Stimulated activated CD8-positive, alpha-beta memory T cell treated with anti-CD3 and anti-CD28 coated beads, Interleukin-12 subunit alpha, Interleukin-12 subunit beta, amount 100 ng/mL, for 24 hours (primary cell): ENCODE measurements around the gene VIPR1.
"Not testable (repeated sequence)": the region's sequence is repeated elsewhere in the genome, so short reads cannot be mapped to it uniquely, and the experiment has no call there.

Experiments
- DNase-seq: peaks from one replicate; pipeline ENCODE4 v3.0.0-alpha.2; 2020; ENCODE audit errors: extremely low read depth

The VIPR1 gene

DNA sequence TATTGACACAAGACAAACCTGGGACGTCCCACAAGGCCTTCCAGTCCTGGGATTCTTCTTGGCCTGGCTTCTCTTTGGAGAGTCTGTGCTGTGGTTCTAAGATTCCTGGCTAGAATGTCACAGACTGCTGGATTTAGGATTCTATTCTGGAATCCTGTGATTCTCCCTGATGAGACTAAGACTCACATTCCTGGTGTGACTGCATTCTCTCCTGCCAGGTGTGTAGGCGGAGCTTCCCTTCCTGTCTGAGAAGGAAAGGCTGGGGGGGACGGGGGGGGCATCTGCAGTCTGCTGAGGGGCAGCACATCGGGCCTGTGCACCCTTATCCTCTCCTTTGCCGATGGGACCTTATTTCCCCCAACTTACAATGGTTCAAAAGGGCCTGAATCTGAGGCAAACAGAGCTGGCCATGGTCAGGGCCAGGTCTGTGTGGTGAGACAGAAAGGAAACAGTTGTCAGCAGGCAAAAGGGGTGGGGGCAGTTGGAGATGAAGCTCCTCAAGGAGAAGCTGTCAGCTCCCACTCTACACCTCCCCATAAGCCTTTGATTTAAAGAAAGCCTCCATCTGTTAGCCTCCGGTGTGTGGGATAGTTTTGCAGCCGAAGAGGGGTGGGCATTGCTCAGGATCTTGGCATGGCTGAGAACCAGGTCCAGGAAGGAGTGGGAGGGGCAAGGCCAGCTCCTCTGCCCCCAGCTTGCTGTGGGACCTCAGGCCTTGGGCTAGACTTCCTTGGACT, 30.9 kb downstream of the VIPR1 start:
- DNase-seq = no peak

- no peak for DNase-seq
Observed at GRCh38 chr3:42535981-42536784, 33.7 kb downstream of the VIPR1 start.

DNA sequence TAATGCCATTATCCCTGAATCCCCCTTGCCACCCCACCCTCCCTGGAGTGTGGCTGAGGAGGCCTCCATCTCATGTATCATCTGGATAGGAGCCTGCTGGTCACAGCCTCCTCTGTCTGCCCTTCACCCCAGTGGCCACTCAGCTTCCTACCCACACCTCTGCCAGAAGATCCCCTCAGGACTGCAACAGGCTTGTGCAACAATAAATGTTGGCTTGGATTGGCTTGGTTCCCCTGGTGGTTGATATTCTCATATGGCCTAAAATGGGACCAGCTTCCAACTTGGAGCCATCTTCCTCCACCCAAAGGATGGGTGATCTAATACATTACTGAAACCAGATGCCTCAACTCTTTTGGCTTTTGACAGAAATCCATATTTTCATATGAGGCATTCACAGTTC, 34.9 kb downstream of the VIPR1 start:
- DNase-seq = no peak

- DNase-seq = no peak
Observed at GRCh38 chr3:42539871-42540714, 37.6 kb downstream of the VIPR1 start.

DNA sequence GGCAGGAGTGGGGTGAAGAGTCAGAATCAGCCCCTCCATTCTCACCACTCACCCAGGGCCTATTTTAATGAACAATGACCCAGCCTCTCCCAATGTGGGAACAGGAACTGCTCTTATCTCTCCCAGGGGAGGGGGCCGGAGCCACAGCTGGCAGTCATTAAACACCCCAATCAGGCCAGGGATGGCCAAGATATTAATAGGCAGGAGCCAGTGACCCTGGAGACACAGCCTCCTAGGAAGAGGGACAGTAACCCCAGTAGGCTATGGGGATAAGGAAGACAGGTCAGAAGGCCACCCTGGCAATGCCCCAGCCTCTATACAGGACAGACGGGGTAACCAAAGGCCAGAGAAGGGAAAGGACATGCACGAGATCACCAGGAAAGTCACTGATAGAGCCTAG, 38.6 kb downstream of the VIPR1 start:
- DNase-seq = no peak

DNA sequence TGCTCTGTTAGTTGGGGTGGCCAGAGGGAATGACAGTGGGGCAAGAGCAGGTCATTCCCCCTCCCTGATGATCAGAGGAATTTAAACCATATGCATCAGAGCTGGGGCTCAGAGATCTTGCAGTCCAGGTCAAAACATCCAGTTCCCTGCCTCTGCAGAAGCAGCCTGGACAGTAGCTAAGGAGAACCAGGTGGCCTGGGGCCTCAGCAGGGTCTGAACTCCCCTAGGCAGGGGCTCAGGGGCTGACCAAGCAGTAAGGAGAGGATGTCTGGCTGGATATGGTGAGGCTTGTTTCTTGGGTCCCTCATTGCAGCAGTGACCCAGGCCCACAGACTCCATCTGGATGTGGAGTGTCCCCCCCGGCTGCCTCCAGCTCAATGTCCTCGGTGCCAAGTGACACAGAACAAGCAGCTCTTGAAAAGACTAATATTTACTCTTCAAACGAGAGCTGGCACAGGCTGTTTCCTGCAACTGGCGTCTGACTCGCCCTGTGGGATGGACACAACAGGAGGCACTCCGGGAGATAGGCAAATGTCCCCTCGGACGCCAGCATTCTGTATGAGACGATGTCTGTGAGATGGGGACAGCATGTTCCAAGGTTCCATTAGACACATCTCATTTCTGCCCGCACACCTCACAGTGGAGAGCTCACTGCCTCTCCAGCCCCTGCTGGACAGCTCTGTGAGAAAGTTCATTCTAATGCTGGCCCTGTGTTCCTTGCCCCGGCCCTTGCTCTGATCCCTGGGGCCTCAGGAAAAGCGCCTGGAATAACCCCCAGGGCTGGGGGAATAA, 42.2 kb downstream of the VIPR1 start:
- DNase-seq = no peak

DNA sequence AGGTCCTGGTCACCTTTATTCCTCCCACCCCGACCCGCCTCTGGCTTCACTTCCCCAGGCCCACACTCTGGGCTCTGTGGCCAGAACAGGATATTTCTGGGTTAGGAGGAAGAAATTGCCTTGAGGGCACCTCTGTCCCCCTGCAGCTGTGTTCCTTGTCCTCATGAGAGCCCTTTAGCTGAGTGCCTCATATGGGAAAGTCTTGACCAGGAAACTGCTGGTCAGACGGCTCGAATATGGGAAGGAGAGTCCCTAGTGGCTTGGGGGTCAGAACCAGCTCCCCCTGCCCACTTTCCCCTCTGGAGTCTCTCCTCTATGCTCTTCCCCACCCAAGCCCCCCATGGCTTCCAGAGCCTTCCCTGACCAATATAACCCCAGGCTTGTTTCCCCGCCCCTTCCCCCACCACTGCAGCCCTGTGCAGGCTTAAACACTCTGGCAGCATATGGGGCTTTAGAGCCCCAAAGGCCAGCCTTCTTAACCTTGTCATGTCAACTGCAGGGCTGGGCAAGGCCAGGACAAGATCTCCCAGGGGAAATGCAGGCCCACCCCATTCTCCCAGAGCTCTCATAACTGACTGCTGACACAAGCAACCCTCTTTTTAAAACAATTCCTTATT, 42.9 kb downstream of the VIPR1 start:
- no peak for DNase-seq

DNA sequence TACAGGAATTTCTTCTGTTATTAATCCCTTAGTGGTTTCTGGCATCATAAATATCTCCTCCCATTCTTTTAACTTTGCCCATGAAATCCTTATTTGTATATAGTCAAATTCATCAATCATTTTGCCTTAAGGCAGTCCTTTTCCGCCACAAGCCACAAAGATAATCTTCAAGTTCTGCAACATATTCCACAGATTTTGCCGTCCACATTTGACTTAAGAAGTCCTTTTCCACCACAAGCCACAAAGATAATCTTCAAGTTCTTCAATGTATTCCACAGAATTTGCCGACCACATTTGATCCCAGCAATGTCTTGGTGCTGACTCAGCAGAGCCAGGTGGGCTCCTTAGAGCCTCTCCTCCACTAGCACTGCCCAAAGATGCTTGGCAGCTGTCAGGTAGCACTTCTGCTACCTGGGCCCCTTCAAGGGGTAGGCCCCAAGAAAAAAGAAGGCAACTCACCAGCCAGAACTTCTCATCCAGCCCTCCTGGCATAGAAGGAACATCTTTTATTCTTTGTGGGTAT, 44.3 kb downstream of the VIPR1 start:
- no peak for DNase-seq

- DNase-seq = peak; percentile 14
Observed at GRCh38 chr3:42547401-42547945, 45.0 kb downstream of the VIPR1 start.

DNA sequence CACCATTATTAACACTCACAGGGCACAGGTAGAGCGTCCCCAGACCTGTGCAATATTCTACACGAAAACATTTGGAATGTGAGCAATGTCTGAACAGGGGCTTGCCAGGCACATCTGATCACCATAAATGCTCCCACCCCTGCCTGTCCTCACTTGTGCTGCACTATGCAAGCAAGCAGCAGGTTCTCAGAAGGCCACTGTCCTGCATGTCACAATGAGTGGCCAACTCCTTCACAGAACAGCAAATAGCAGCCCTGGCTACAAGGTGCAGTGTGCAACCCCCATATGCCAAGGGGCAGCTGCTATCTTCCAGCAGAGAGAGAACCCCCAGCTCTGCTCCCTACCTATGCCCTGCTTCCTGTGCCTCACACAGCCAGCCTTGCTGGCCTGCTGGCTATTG, 46.7 kb downstream of the VIPR1 start:
- no peak for DNase-seq

DNA sequence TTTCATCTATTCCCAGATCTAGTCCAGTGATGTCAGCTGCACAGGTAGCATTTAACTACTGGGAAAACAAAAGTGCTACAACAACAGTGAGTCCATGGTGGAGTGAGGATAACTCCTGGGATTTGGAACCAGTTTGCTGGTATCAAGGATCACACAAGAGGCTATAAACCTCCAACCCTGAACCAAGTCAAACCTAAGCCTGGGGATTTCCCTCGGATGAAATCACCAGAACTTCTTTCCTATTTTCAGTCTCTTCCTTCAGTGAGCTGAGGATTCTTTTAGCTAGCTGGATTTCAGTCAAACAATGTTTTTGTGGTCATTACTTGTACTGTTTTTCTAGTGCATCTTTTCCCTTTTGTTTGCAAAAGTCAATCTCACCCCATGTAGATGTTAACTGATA, 47.8 kb downstream of the VIPR1 start:
- no peak for DNase-seq

GRCh38 chr3:42552830-42553229, 50.4 kb downstream of the VIPR1 start:
- DNase-seq = no peak

DNA sequence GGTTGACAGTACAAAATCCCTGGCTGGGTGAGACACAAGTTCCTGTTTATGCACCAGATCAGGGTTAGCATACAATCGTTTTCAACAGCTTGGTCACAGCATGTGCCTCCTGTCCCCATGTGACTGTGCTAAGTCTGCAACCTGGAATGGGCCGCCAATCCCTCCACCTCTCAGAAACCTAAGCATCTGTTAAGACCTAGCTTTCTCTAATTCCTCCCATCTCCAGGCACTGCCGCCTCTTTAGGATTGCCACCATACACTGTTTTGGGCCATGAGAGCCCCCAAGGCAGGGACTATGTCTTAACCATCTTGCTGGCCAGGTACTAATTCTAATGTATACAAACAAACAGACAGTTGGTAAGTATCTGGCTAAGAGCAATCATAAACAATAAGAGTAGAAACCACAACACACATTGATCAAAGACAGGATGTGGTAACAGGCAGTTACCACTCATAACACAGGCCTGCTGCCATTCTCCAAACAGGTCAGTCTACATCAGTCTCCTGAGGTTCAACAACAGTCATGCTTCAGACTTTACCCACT, 53.7 kb downstream of the VIPR1 start:
- DNase-seq = no peak

GRCh38 chr3:42556817-42557216, 54.4 kb downstream of the VIPR1 start:
- not testable (repeated sequence) for DNase-seq

DNA sequence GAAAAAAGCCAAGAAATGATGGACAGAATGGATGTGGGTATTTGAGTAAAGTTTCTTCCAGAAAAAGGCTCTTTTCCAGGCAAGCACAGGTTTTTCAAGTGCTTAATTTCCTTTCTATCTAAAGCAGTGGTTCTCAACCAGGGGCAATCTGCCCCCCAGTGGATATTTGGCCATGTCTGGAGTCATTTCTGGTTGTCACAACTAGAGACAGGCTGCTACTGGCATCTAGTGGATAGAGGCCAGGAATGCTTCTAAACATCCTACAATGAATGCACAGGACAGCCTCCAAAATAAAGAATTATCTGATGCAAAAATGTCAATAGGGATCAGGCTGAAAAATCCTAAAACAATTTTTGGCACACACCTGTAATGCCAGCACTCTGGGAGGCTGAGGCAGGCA, 55.4 kb downstream of the VIPR1 start:
- no peak for DNase-seq

DNA sequence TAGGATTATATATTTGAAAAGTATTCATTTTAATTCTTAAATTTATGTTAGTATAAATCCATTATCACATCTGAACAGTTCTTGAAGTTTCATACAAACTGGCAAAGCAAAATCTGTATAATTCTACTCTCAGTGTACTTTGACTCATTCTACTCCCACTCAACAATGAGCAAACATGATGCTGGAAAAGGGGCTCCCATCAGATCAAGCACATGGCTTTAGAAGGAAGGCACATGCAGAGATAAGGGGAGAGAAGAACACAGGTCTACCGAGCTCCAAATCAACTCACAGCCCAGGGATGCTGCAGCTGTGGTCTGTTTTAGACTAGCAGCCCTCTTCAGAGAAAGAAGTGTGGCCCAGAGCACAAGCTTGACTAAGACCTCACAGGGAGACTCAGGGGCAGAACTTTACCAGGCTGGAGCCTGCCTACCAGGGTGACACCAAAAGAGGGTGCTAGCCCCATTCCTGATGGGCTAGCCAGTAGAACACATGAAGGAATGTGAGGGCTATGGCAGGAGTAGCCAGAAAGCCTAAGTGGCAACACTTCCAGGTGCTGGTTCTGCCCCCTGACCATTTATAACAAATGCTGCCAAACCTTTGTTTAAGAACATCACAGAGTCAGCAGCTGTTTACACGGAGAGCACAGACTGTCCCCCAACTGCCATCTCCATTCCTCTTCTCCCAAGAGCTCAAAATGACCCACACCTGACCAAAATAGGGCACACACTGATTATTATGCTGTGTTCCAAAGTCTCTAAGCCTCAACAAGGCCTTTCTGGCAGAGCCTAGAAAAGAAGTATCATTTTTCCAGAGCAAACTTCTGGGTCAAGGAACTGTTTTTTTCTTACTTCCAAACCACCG, 59.8 kb downstream of the VIPR1 start:
- no peak for DNase-seq

DNA sequence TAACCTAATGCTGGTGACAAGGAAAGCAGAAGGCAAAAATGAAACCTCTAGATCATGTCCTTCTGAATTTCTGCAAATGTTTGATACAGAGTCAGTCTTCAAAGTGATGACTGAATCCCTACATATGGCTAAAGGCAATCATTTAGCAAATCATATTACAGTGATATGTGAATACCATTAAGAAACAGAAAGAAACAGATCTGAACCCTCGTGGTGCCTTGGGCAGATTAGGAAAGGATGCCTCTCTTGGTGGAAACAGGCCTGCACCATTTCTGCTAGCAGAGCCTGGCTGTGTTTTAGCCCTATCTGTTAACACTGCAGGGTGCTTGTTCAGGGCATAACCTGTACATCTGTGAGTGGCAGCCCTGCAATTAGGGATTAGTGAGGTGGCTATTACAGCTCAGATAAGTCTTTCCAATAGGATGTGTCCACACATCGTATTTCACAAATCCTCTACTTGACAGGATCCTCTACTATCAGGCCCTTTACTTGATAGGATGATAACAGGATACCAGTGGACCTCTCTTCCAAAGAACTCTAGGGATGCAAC, 67.2 kb downstream of the VIPR1 start:
- no peak for DNase-seq

DNA sequence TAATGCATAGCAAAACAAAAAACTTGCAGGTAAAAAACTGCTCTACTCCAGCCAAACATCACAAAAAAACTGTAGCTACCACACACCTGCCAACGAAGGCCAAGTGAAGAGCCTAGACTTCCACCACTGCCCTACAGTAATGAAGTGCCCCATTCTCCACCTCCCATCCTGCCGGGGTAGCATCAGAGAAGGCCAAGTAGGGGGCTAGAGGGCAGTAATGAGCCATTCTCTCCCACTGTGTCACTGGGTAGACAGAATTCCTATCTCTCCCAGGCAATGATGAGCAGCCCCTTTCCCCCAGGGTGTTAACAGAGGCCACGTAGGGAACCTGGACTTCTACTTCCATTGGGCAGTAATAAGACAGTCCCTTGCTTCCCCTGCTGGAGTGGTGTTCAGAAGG, 69.8 kb downstream of the VIPR1 start:
- DNase-seq = no peak

DNA sequence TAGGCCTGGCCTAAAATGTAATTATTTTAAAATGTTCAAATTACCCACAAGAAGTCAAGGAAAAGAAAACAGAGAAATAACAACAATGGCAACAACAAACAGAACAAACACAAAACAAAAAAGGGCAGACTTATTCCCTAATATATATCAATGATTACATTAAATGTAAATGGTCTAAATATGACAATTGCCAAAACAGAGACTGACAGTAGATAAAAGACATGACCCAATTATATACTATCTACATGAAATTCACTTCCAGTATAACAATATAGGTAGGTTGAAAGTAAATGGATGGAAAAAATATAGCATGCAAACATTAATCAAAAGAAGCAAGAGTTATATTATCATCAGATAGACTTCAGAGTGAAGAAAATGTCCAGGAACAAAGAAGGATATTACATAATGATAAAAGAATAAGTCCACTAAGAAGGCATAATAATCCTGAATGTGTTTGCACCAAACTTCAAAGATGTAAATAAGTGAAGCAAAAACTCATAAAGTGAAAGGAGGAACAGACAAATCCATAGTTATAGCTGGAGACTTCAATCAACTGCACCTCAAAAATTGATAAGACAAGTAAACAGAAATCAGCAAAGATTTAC, 72.8 kb downstream of the VIPR1 start:
- no peak for DNase-seq
